NCI-H187 treated with DMSO at 0.1 percent for 48 hours (cell line): ENCODE data around the gene KLRC4.
"Not testable (repeated sequence)": the region's sequence is repeated elsewhere in the genome, so short reads cannot be mapped to it uniquely, and the experiment has no call there.

Experiments used
- DNase-seq: peaks from one replicate; lab custom pipeline; 2025; lab: John Stamatoyannopoulos, UW

The KLRC4 gene

DNA sequence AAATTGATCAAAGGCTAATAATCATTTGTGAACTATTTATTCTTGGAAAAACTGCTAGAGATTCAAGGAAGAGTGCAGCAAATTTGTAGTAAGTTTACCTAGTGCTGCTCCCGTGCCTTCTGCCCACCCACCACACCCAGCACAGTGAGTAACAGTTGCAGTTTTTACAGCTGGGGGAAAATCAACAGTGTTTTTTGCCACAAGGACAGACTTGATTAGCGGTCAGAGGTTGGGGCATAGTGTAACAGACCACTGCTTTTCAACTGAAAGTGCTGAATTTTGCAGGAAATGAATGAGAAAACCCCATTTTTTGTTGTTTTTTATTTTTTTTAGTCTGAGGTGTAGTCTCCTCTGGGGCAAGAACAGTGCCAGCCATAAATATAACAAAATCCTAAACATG, 12.3 kb downstream of the KLRC4 start:
- no peak for DNase-seq

- not testable (repeated sequence) for DNase-seq
Measured at GRCh38 chr12:10396176-10396575, 13.4 kb downstream of the KLRC4 start.

DNA sequence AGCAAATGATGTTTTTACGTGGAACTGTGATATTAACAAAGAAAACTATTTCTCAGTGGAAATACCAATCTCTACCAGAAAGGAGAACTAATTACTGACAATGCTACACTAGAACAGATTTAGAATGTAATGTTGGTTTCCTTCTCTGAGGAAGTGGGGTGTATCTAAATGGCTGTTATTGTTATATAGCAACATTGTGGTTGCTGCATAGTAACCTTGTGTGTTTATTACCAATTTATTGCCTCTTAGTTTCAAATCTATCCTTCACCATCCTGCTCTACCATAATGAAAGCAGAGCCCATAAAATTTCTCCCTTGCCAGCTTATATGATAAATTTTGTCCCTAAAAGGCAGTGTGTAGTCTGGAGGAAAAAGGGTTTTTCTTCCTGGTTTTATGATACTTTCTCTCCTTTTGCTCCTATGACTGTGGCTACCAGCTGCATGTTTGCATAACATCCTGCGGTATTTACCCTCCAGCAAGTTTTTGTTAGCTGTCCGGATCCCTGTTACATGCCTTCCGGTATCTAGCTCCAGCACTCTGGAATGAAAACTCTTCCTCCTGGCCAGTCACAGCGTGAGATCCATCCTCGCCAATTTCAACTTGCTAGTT, 14.1 kb downstream of the KLRC4 start:
- DNase-seq, result no peak

- not testable (repeated sequence) for DNase-seq
Measured at GRCh38 chr12:10394531-10395152, 14.9 kb downstream of the KLRC4 start.

- DNase-seq, result no peak
Measured at GRCh38 chr12:10393291-10393690, 16.3 kb downstream of the KLRC4 start.

- DNase-seq, result no peak
Measured at GRCh38 chr12:10392394-10392930, 17.1 kb downstream of the KLRC4 start.

DNA sequence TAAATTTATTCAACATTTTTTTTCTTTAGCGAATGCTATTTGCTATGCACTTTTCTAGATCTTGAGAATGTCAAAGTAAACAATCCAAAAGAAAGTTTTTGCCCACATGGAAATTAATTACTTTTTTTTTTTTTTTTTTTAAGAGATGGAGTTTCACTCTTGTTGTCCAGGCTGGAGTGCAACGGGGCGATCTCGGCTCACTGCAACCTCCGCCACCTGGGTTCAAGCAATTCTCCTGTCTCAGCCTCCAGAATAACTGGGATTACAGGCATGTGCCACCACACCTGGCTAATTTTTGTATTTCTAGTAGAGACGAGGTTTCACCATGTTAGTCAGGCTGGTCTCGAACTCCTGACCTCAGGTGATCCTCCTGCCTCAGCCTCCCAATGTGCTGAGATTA, 18.6 kb downstream of the KLRC4 start:
- DNase-seq, result not testable (repeated sequence)

- no peak for DNase-seq
Measured at GRCh38 chr12:10389904-10390303, 19.7 kb downstream of the KLRC4 start, which contains the start of gene KLRK1. Gene KLRK1 (minus strand): TSS chr12:10390041. CDS start chr12:10388810, 1,231 bp downstream.

DNA sequence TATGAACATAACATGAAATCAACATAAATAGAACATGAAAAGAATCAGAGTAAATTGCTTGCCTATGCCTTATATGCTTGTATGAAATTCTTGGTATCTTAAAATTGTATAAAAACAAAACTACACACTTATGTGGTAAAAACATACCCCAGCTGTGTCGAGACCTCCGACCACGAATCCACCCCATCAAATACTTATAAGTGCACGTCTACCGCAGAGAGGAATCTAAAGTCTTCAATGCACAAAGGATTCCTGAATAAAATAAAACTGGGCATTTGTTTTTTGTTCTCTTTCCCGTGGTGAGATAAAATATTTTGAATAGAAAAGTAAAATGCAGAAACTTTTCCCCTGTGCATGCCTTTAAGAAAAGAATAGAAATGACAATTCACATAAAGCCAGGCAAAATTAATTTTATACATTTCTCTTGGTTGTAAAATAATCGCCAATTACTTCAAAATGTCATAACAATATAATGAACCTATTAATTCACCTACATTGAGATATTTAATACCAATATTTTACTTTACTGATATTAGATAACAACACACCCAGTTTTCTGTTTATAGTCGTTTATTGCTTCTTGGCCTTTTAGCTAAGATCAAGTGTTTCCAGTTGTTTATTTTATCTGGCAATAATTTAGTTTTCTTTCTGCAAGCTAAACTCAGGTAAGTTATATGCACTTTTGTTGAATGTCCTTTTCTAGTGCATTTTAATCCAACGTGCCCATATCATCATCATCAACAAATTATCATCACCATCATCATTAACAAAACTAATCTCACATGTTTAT, 20.7 kb downstream of the KLRC4 start:
- DNase-seq, result no peak

DNA sequence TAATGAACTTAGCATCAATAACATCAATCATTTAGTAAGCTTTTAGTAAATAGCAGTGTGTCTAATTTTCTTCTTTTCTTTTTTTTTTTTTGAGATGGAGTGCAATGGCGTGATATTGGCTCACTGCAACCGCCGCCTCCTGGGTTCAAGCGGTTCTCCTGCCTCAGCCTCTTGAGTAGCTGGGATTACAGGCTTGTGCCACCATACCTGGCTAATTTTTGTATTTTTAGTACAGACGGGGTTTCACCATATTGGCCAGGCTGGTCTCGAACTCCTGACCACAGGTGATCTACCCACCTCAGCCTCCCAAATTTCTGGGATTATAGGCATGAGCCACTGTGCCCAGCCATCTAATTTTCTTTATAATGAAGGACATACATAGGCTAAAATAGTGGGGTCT, 22.1 kb downstream of the KLRC4 start:
- DNase-seq, result not testable (repeated sequence)

DNA sequence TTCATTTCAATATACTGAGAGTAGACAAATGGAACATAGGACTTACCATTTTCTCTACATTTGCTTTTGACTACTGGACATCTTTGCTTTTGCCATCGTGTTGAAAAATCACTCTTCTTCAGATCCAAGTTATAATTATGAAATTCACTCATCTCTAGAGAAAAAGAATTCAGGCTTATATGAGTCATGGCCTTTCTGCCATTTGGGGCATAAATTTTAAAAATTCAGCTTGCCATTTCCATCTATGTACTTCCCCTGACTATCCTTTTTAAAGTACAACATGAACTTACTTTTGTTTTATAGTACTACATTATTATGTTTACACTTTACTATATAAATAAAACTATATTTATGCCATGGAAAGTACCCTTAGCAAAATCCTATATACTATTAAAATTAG, 22.7 kb downstream of the KLRC4 start:
- no peak for DNase-seq

- DNase-seq, result no peak
Measured at GRCh38 chr12:10385166-10385613, 24.4 kb downstream of the KLRC4 start.

- DNase-seq, result no peak
Measured at GRCh38 chr12:10384191-10384590, 25.4 kb downstream of the KLRC4 start.

DNA sequence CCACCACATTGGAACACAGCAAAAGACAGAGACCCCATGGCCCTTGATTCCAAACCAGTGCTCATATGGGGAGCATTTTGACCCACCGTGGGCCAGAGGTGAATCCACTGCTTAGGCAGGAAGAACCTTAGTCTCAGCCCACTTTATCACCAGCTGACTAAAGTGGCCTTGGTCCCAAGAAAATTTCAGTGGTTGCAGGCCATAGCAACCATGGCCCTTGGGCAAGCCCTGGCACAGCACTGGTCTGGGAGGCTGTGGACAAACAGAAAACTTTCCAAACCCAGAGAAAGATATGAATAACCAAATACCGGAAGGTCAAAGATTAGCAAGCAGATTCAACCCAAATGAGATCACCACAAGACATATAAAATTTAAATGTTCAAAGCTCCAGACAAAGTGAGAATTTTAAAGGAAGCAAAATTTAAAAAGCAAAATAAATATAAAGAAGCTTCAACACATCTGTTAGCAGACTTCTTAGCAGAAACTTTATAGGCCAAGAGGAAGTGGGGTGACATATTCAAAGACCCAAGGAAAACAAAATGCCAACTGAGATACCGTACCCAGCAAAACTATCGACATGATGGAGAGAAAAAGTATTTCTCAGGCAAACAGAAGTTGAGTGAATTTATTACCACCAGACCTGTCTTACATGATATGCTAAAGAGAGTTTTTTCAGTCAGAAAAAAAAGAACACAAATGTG, 27.5 kb downstream of the KLRC4 start:
- no peak for DNase-seq

- not testable (repeated sequence) for DNase-seq
Measured at GRCh38 chr12:10378737-10379136, 30.8 kb downstream of the KLRC4 start.

- DNase-seq, result no peak
Measured at GRCh38 chr12:10374624-10375018, 34.9 kb downstream of the KLRC4 start.

DNA sequence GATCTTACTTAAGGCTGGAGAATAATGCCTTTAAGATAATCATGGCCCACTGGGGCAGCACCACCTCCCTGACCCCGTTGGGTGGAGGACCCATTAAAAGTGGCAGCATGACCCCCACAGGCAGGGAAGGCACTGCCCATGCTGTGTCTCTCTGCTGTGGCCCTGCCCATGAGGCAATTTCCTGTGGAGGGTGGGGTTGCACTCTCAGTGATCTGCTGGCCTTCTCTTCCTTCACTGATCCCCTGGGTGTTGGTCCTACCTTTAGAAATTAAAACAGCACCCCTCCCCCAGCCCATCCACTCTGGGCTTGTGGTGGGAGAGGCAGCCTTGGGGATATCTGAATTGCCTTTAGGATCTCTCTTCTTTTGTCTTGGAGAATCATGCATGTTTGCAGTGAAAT, 37.0 kb downstream of the KLRC4 start:
- DNase-seq, result no peak

DNA sequence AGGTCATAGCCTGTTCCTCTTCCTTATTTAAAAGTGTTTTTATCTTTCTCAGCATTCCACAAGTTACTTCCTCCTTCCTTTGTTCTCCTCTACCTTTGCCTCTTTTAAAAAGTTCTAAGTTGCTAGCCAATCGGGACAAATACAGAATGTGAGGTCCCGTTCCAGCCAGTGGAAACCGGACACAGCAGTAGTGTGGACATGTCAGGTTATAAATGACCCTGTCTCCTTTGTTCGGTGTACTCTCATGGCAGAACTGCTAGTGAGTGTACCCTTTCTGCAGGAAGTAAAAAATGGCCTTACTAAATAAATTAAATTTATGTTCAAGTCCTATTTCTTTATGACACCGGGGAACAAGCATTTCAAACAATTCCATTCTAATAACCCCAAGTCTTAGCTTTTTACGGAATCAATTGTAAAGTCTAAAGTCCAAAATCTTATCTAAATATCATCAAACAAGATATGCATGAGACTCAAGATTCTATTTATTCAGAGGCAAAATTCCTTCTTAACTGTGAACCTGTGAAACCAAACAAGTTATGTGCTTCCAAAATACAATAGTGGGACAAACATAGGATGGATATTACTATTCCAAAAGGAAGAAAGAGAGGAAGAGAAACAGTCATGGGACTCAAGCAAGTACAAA, 37.5 kb downstream of the KLRC4 start:
- DNase-seq, result not testable (repeated sequence)

- no peak for DNase-seq
Measured at GRCh38 chr12:10369557-10370415, 39.8 kb downstream of the KLRC4 start.
